GM12872 (cell line): ENCODE measurements around the gene SPATA18.

ENCODE experiments used
- CTCF ChIP-seq: IDR thresholded peaks from 3 replicates; pipeline ENCODE4 v1.5.1; 2011; ENCODE audit warnings: low read depth, mild to moderate bottlenecking, low read length, moderate library complexity; ENCODE audit not compliant: insufficient read depth

SPATA18 gene

GRCh38 chr4:52035190-52035589 lies 15.9 kb upstream of the SPATA18 start:
- TF ChIP-seq CTCF: no peak

GRCh38 chr4:52036886-52037530 lies 14.1 kb upstream of the SPATA18 start:
- no peak for TF ChIP-seq CTCF

GRCh38 chr4:52037689-52038102 lies 13.4 kb upstream of the SPATA18 start:
- no peak for TF ChIP-seq CTCF

GRCh38 chr4:52038103-52038912 lies 12.8 kb upstream of the SPATA18 start, which contains the start of gene SGCB:
TSS of gene SGCB (minus strand) at chr4:52038299. CDS start at chr4:52038259, 40 bp downstream.
- no peak for TF ChIP-seq CTCF

- no peak for TF ChIP-seq CTCF
Observed at GRCh38 chr4:52045028-52045427, 6.1 kb upstream of the SPATA18 start.

- TF ChIP-seq CTCF: no peak
Observed at GRCh38 chr4:52049266-52049665, 1.8 kb upstream of the SPATA18 start.

- no peak for TF ChIP-seq CTCF
Observed at GRCh38 chr4:52051615-52052474, 741 bp downstream of the SPATA18 start.
